Activated CD8-positive, alpha-beta memory T cell treated with anti-CD3 and anti-CD28 coated beads for 48 hours (primary cell): ENCODE data around the gene SLC18A2.

Experiments used
- DNase-seq, 3 experiments: peaks; one replicate each; pipeline ENCODE4 v3.0.0-alpha.2; 2020; ENCODE audit warnings: low read depth in 2 of 3, low spot score in 2 of 3

SLC18A2 gene

GRCh38 chr10:117311261-117311660 is 70.3 kb downstream of the SLC18A2 start:
- no peak for DNase-seq

DNA sequence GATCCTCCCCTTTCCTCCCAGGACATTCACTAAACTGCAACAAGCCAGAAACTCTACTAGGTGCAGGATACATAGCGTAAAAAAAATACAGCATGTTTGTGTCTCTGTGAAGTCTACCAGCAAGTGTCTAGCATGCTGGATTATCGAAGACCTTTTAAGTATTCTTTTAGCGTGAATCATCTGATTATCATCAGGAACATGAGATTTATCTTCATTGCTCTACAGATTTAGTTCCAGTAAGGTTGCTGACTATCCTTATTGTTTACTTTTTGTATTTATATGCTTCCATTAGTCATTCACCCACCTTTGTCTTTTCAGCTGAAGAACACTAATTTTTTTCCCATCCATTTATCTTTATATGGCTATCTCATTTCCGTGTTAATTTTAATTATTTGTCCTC is 71.5 kb downstream of the SLC18A2 start:
- no peak for DNase-seq

- no peak for DNase-seq
Observed at GRCh38 chr10:117313641-117314040, 72.7 kb downstream of the SLC18A2 start.

GRCh38 chr10:117316701-117317100 is 75.8 kb downstream of the SLC18A2 start:
- DNase-seq: no peak

DNA sequence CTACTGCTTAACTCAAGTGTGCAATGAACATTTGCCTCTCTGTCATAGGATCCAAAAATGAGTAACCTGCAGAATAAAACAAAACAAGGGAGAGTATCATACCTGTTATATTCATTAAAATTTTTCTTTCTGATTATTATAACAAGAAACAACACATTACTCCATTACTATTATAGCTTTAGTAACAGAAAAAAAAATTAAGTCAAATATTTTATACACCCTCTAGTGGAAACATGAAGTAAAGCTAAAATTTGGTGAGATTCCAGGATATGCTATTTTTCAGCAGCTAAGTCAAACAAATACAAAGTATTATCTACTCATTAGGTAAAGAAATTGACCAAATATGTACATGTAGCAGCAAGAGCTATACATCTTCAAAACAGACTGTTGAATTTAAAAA is 78.0 kb downstream of the SLC18A2 start:
- no peak for DNase-seq

GRCh38 chr10:117320050-117320665 is 79.2 kb downstream of the SLC18A2 start:
- no peak for DNase-seq

DNA sequence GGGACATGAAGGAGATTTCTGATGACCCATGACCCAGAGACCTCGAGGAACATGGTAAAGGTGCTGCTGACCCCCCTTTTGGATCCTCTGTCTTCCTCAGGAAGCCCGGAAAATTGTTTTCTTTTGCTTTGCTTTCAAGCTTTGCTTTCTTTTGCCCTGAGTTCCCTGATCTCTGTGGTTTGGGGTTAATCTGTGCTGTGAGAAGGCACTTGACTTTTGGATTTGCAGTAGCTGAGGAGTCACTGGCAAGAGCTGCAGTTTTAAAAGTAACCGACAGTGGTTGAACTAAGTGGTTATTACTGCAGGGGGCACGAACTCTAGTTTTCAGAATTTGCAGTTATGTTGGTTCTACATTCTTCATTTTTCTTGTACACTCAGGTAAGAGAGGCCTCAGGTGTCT is 81.3 kb downstream of the SLC18A2 start:
- no peak for DNase-seq

- DNase-seq: no peak
Observed at GRCh38 chr10:117324367-117324766, 83.5 kb downstream of the SLC18A2 start.

DNA sequence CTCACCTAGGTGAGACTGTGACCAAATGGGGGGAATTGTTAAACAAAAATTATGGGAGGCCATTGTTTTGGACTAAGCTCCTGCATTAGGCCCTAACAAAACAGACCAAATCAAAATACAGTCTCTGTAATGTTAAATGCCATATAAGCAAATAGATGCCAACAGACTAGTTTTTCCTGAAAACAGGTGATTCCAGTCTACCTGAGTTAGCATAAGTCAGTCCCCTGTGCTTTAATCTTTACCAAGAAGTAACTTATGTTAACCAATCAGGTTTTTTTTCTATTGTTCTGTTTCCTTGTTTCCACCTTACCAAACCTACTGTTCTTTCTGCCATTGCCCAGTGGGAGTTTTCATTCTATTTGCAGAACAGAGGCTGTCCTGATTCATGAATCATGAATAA is 86.3 kb downstream of the SLC18A2 start:
- no peak for DNase-seq
